GM12891 (cell line): ENCODE results near the gene SIVA1.

ENCODE experiments used
- POLR2A ChIP-seq: IDR thresholded peaks from 2 replicates; pipeline ENCODE4 v1.6.1; 2011; ENCODE audit warnings: low read depth, low read length, control low read depth
- POLR2AphosphoS5 ChIP-seq: IDR thresholded peaks from 2 replicates; pipeline ENCODE4 v1.6.1; 2011; ENCODE audit warnings: low read depth, low read length, control low read depth
- TAF1 ChIP-seq: IDR thresholded peaks from 2 replicates; pipeline ENCODE4 v1.6.1; 2011; ENCODE audit warnings: low read depth, low read length, control low read depth

DNA sequence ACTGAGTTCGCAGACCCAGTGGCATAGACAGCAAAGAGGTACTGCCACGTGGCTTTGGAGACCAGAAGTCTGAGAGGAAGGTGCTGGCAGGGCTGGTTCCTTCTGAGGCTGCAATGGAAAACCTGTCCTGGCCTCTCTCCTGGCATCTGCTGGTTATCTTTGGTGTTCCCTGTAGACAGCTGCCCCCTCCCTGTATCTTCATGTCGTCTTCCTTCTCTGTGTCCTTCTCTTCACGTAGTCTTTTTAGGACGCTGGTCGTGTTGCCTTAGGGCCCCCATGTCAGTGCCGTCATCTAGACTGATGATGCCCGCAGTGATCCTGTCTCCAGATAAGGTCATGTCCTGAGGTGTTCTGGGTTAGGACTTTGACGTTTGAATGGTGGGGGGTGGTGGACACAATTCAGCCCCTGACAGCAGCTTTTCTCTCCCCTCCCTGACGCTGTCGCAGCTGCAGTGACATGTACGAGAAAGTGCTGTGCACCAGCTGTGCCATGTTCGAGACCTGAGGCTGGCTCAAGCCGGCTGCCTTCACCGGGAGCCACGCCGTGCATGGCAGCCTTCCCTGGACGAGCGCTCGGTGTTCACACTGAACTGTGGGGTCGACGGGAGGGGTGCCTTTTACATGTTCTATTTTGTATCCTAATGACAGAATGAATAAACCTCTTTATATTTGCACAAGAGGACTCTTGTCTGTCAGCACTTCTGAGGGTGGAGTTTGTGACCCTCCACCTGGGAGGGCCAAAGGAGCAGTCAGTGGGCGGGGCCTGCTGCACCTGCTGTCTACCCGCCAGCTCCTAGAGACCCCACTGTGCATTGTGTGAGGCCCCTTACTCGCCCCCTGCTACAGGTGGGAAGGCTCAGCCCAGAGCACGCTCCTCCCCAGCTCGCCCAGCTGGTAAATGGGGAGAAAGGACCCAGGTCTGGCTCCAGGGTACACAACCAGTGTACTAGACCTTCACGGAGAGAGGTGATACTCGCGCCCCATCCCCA is 6.3 kb downstream of the SIVA1 start:
- TF ChIP-seq POLR2A = no peak
- no peak for TF ChIP-seq TAF1
- no peak for TF ChIP-seq POLR2AphosphoS5
